HG02970 (cell line): ENCODE results near the gene RPAP3.

Experiments
- ATAC-seq: cut with Tn5 transposase; IDR thresholded peaks from one replicate; pipeline ENCODE4 v1.9.1; 2021; ENCODE audit warnings: mild to moderate bottlenecking, moderate library complexity, moderate number of reproducible peaks; ENCODE audit not compliant: unreplicated experiment, low FRiP score

RPAP3 gene

DNA sequence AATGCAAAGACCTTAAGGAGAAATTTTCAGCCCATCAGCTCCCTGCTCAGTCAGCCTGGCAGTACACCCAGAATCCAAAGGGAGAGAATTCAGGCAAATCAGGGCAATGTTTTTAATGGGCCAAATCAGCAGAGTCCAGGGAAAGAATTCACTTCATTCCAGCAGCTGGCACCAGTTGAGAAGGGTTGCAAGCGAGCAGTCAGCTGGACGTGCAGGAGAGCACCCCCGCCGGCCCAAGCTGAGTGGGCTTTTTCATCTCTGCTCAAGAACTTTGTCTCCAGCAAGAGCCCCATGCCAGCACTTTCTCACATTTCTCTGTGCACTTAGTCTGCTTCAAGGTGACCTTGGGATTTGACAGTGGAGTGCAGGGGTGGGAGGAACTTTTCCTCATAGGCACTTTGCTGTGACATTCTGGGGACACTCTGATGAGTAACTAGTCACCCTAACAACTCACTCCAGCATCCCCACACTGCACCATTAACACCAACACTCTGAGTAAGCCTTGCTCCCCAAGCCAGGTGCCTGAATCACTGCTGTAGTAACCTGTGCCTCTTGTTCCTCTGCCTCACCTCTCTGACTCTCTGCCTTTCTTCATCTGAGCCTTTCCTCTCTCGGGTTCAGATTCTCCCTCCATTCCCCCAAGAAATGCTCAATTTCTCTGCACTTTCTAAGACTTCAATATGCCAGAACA, 17.3 kb upstream of the RPAP3 start:
- ATAC-seq, result no peak

GRCh38 chr12:47722136-47722834, 16.5 kb upstream of the RPAP3 start:
- no peak for ATAC-seq

- ATAC-seq, result no peak
These were observed 15.7 kb upstream of the RPAP3 start for GRCh38 chr12:47721431-47721973.

- ATAC-seq, result no peak
These were observed 12.7 kb upstream of the RPAP3 start for GRCh38 chr12:47718531-47718930.

DNA sequence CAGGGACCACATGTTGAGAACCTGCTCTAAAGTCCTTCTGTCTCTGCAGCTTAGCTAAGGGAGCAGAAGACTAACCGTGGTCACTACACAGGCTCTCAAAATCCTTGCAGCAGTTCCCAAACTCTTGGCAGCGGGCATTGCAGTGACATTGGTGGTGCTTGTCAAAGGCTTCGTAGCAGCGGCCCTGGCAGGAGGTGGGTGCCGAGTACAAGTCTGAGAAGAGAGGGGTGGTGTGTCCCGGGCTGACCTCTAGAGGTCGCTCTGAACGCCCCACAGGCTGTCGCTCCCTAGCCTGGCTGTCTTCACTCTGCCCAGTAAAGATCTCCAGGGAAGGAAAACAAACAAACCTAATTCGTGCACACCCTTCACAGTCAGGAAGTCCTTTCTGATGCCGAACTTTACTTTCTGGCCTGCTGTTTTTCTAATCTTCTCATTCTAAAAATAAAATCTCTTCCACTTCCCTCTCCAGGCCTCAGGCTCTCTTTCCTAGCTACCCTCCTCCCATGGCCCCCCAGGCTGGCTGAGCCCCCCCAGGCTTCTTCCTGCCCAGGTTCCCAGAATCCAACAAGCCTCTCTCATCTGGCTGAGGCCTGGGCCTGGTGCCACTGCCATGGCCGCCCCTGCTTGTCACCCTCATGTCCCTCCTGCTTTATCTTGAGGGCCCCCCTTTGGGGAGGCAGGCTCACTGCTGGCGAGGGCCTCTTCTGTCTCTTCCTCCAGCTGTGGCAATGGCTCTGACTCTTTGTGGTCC, 11.8 kb upstream of the RPAP3 start:
- no peak for ATAC-seq

DNA sequence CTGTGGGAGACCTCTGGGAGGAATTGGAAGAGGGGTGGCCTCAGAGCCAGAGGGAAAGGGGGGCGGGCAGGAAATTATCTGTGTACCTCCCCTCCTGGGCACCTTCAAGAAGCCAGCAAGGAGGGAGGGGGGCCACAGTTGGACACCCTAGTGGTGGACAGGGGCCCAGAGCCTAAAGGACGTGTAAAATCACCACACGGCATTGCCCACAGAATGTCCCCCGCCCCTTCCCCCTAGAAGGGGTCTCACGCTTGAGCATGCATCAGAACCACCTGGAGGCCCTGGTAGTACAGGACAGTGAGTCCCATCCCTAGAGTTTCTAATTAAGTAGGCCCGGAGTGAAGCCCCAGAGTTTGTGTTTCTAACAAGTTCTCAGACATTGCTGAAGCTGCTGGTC, 11.2 kb upstream of the RPAP3 start:
- ATAC-seq, result no peak

GRCh38 chr12:47715877-47716548, 10.2 kb upstream of the RPAP3 start:
- no peak for ATAC-seq

DNA sequence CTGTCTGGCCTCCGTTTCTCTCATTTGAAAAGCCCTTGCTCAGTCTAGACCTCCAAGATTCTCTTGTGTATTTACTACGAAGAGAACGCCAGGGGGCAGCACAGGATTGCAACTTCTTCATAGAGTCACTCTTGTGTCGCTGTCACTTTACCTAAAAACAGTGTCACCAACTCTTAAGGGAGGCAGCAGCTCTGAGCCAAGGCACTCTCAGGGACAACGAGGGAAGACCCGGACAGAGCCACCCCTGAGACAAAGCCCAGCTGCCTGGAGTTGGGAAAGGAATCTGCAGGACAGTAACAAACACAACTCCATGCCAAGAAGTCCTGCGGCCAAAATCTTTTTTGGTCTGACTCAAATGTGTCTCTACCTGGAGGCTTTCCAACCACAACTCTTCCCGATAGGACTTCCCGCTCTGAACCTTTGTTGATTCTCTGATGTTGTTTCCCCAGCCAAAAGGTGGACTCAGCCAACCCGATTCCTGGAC, 9.6 kb upstream of the RPAP3 start:
- no peak for ATAC-seq

DNA sequence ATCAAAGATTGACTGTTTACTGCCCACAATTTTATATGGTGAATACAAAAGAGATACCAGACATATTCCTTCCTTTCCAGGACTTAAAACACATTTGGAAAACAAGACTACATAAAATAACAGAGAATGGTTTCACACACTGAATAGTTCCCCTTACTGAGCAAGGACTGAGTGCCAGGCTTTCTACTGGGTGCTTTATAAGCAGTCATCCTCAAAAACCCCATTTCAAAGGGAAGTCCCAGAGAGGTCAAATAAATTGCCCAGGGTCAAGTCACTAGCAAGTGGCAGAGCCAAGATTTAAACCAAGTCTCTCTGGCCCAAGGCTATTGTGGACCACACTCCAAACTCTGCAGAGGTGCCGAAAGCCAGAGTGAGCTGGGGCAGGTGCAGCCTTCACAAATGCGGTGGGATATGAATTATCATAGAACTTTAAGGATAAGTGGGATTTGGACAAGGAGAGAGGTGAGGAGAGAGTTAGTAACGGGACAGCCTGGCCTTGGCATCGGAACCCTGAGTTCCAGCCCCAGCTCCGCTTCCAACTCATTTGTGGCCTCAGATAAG, 9.1 kb upstream of the RPAP3 start:
- no peak for ATAC-seq

- no peak for ATAC-seq
These were observed 6.3 kb upstream of the RPAP3 start for GRCh38 chr12:47712171-47712570.

- no peak for ATAC-seq
These were observed 5.6 kb upstream of the RPAP3 start for GRCh38 chr12:47711448-47711847.

- ATAC-seq, result no peak
These were observed 4.4 kb upstream of the RPAP3 start for GRCh38 chr12:47710278-47710677.

DNA sequence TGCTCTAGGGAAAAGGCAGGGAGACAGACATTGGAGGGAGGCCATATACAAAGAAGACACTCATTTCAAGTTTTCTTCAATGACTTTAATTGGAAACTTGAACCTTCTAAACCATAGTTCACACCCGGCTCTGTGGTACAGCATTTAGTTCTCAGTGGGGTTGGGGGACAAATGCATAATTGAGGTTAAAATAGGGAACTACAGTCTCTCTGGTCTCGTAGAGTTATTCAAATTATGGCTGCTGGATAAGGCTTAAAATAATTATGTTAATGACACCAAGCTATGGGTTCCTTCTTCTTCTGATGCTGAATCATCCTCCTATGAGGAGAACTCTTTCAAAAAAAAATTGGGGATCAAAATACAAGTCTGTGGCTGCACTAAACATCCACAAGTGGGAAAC, 3.8 kb upstream of the RPAP3 start:
- ATAC-seq, result no peak

GRCh38 chr12:47709237-47709636, 3.4 kb upstream of the RPAP3 start:
- no peak for ATAC-seq

GRCh38 chr12:47707905-47708543, 2.2 kb upstream of the RPAP3 start:
- no peak for ATAC-seq

GRCh38 chr12:47707355-47707754, 1.5 kb upstream of the RPAP3 start:
- no peak for ATAC-seq

GRCh38 chr12:47705229-47705565, 633 bp downstream of the RPAP3 start:
- ATAC-seq, result no peak

- ATAC-seq, result no peak
These were observed 1.1 kb downstream of the RPAP3 start for GRCh38 chr12:47704719-47705118.

DNA sequence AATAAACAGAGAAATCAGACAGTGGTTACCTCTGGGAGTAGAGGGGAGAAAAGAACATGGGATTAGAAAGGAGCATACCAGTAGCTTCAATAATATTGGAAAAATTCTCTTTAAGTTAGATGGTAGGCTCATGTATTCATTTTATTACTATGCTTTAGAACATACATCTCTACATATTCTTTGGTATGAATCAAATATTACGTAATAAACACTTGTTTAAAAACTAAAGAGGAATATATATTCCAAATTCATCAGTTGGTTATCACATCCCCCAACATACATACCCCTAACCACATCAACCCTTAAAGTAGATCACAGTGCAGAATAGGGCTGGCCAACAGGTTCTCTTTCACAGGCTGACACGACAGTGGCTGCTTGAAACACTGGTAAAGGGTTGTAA, 5.6 kb downstream of the RPAP3 start:
- ATAC-seq, result no peak

GRCh38 chr12:47698631-47699030, 7.2 kb downstream of the RPAP3 start:
- no peak for ATAC-seq
